SK-N-SH treated with all-trans-retinoic acid at 6 μM for 48 hours (cell line): Measurements from ENCODE around the gene AFAP1.

Experiments
- ARNTL ChIP-seq: fragments of 450-650 bp; formaldehyde crosslinking; IDR thresholded peaks from 2 replicates; pipeline ENCODE4 v1.5.0; 2020; ENCODE audit warnings: low read depth, mild to moderate bottlenecking, moderate library complexity, borderline replicate concordance
- GLIS3 ChIP-seq: fragments of 250-450 bp; sonication (Bioruptor Pico); IDR thresholded peaks from 2 replicates; pipeline ENCODE4 v1.5.0; 2020; ENCODE audit warnings: mild to moderate bottlenecking, moderate library complexity
- RARB ChIP-seq: fragments of 250-450 bp; sonication (Bioruptor Pico); IDR thresholded peaks from 2 replicates; pipeline ENCODE4 v1.8.0; 2021; ENCODE audit warnings: mild to moderate bottlenecking, moderate library complexity
- SNAI2 ChIP-seq: fragments of 250-450 bp; sonication (Bioruptor Pico); IDR thresholded peaks from 2 replicates; pipeline ENCODE4 v1.5.0; 2020; ENCODE audit warnings: mild to moderate bottlenecking, moderate library complexity
- TOX ChIP-seq: fragments of 250-450 bp; sonication (Bioruptor Pico); IDR thresholded peaks from 2 replicates; pipeline ENCODE4 v1.8.0; 2021; ENCODE audit warnings: mild to moderate bottlenecking, moderate library complexity, borderline replicate concordance
- ZFP3 ChIP-seq: fragments of 250-450 bp; sonication (Bioruptor Pico); IDR thresholded peaks from 2 replicates; pipeline ENCODE4 v1.5.0; 2020; ENCODE audit warnings: mild to moderate bottlenecking, moderate library complexity
- ZFP30 ChIP-seq: fragments of 450-650 bp; formaldehyde crosslinking; IDR thresholded peaks from 2 replicates; pipeline ENCODE4 v1.5.0; 2022; ENCODE audit warnings: mild to moderate bottlenecking, moderate library complexity
- ZNF70 ChIP-seq: fragments of 450-650 bp; formaldehyde crosslinking; IDR thresholded peaks from 2 replicates; pipeline ENCODE4 v1.5.0; 2020; ENCODE audit warnings: mild to moderate bottlenecking, moderate library complexity
- ZNF8 ChIP-seq: fragments of 450-650 bp; formaldehyde crosslinking; IDR thresholded peaks from 2 replicates; pipeline ENCODE4 v1.5.0; 2020; ENCODE audit warnings: mild to moderate bottlenecking, moderate library complexity
- TF ChIP-seq, protein P1 (sequence below): fragments of 250-450 bp; sonication (Bioruptor Pico); IDR thresholded peaks from 2 replicates; pipeline ENCODE4 v1.8.0; 2020; ENCODE audit warnings: mild to moderate bottlenecking, moderate library complexity, borderline replicate concordance
- TF ChIP-seq, protein P2 (sequence below): fragments of 250-450 bp; sonication (Bioruptor Pico); IDR thresholded peaks from 2 replicates; pipeline ENCODE4 v1.5.1; 2021; ENCODE audit warnings: mild to moderate bottlenecking, moderate library complexity

DNA sequence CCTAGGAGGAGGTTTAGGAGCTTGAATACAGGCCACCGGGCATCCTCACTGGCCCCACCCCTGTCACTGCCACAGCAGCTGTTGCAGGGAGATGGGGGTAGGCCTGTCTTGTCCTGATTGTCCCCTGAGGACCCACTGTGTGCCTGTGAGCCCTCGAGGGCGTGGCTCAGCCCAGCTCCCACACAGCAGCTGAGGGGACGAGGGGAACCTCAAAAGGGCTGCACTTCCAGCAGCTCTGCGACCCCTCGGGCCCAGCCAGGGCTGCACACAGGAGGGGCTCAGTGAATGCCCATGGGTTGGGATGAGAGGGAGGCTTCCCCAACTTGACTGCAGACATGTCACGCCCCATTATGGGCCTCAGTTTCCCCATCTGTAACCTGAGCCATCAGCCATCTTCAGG is 225.9 kb downstream of the AFAP1 start:
- TF ChIP-seq ZFP30 (CRISPR knock-in tag) (no peak), SNAI2 (CRISPR knock-in tag) (no peak), ZNF70 (CRISPR knock-in tag) (no peak), RARB (no peak), ARNTL (CRISPR knock-in tag) (no peak), TOX (CRISPR knock-in tag) (no peak), ZNF8 (no peak), ZFP3 (no peak), GLIS3 (CRISPR knock-in tag) (no peak)
- TF ChIP-seq, protein P1, sequence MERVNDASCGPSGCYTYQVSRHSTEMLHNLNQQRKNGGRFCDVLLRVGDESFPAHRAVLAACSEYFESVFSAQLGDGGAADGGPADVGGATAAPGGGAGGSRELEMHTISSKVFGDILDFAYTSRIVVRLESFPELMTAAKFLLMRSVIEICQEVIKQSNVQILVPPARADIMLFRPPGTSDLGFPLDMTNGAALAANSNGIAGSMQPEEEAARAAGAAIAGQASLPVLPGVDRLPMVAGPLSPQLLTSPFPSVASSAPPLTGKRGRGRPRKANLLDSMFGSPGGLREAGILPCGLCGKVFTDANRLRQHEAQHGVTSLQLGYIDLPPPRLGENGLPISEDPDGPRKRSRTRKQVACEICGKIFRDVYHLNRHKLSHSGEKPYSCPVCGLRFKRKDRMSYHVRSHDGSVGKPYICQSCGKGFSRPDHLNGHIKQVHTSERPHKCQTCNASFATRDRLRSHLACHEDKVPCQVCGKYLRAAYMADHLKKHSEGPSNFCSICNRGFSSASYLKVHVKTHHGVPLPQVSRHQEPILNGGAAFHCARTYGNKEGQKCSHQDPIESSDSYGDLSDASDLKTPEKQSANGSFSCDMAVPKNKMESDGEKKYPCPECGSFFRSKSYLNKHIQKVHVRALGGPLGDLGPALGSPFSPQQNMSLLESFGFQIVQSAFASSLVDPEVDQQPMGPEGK (CRISPR knock-in tag) = no peak
- TF ChIP-seq, protein P2, sequence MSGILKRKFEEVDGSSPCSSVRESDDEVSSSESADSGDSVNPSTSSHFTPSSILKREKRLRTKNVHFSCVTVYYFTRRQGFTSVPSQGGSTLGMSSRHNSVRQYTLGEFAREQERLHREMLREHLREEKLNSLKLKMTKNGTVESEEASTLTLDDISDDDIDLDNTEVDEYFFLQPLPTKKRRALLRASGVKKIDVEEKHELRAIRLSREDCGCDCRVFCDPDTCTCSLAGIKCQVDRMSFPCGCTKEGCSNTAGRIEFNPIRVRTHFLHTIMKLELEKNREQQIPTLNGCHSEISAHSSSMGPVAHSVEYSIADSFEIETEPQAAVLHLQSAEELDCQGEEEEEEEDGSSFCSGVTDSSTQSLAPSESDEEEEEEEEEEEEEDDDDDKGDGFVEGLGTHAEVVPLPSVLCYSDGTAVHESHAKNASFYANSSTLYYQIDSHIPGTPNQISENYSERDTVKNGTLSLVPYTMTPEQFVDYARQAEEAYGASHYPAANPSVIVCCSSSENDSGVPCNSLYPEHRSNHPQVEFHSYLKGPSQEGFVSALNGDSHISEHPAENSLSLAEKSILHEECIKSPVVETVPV (CRISPR knock-in tag) = no peak
